ENCODE results near the gene DGKE.

DGKE gene

DNA sequence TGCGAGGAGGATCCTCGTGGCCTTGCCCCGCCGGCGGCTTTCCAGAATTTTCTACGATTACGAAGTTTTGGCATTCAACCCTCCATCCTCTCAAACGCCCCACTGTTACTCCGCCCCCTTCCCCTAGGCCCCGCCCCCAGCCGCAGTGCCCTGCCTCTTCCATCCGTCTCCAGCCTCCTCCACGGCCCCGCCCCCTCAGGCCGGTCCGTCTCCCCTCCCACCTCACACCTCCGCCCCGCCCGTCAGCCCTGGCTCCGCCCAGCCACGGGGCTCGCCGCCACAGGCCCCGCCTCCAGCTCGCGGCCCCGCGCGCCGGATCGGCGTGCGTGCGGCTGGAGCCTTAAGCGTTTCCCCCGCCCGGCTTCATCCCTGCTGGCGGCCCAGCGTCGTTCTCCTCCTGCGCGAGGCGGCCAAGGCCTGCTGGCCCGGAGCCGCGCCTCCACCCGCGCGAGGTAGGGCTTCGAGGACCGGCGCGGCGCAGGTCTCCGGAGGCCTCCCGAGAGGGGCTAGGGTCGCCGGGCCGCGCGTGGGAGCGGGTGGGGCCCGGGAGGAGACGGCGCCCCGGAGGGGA, at the start of gene DGKE, which contains the start of gene C17orf67:
DGKE (plus strand) TSS at position 343 of the 571 bp plus-strand sequence. CDS start 645 bp downstream, outside the sequence.
C17orf67 (minus strand) TSS at position 112 of the 571 bp plus-strand sequence. CDS start 18,110 bp downstream, outside the sequence.
- peak; percentile 97 to 98 (median 98) for DNase-seq

- DNase-seq = no peak
Observed at GRCh38 chr17:56785405-56785804, 48.5 kb upstream of the DGKE start.

- no peak for DNase-seq
Observed at GRCh38 chr17:56785997-56786680, 47.8 kb upstream of the DGKE start.

- no peak for DNase-seq
Observed at GRCh38 chr17:56786989-56787482, 46.9 kb upstream of the DGKE start.

DNA sequence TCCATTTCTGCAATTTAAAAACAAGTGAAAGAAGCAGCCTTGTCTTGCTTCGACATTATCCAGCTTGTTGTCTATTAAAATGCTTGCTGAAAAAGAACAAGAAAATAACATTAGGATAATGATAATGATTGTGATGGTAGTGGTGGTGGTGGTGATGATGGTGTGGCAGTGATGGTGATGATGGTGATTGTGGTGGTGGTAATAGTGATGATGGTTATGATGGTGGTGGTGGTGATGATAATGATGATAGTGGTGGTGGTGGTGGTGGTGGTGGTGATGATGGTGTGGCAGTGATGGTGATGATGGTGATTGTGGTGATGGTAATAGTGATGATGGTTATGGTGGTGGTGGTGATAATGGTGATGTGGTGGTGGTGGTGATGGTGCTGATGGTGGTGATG, 41.7 kb upstream of the DGKE start:
- no peak for DNase-seq

DNA sequence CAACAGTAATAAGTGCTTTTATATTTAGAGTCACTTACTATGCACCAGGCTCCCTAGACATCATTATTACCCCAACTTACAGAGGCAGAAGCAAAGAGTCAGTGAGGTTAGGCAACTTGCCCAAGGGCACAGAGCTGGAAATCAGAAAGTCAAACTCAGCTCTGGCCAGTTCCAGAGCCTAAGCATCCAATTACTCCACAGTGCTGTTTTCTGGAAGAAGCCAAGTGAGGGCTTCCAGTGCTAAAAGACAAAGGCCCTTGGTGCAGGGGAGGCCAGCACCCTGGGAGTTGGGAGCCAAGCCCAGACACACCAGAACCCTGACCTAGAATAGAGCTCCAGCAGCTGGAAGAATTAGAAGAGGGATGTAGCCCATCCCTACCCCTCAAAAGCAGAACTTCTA, 40.4 kb upstream of the DGKE start:
- no peak for DNase-seq

DNA sequence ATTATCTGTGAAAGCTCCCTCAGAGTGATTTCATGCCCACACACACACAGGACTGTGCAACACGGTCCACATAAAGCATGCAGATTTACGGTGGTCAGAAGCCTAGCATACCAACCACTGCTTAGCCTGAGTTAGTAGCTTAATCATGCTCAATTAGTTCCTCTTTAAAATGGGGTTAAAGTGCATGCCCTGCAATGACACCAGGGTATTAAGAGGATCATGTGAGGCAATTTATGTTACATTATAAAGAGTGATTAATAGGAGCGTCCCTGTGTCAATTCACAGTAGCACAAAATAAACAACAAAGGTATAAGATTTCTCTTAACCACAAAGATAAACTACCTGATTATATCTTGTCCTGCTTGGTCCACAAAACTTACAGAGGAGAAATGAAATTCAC, 40.0 kb upstream of the DGKE start:
- DNase-seq = no peak

- no peak for DNase-seq
Observed at GRCh38 chr17:56795221-56795865, 38.6 kb upstream of the DGKE start.

DNA sequence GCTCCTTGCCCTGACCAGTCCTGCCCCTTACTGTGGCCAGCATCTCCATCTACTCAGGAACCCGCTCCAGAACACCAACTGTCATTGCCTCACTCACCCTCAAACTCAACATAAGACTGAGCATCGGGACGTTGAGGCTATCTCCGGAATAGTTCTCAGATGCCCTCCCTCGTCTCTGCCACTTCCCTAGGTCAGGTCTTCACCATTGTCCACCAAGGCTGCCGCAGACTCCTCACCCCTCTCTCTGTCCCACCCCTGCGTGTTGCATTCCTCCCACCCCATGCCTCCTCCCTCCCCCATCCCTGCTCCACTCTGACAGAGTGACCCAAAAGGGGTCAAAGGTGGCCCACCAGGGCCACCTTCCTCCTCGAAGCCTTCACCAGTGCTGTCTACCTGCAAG, 37.4 kb upstream of the DGKE start:
- no peak for DNase-seq

DNA sequence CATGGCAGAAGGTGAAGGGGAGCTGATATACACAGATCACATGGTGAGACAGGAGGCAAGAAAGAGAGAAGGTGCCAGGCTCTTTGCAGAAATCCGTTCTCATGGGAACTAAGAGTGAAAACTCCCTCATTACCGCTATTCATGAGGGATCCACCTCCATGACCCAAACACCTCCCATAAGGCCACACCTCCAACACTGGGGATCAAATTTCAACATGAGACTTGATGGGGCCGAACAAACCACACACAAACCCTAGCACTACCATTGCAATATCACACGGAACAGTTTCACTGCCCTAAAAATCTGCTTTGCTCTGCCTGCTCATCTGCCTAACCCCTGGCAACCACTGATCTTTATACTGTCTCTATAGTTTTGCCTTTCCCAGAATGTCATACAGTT, 35.0 kb upstream of the DGKE start:
- peak in 1 of 3 experiments; percentile 53 for DNase-seq

DNA sequence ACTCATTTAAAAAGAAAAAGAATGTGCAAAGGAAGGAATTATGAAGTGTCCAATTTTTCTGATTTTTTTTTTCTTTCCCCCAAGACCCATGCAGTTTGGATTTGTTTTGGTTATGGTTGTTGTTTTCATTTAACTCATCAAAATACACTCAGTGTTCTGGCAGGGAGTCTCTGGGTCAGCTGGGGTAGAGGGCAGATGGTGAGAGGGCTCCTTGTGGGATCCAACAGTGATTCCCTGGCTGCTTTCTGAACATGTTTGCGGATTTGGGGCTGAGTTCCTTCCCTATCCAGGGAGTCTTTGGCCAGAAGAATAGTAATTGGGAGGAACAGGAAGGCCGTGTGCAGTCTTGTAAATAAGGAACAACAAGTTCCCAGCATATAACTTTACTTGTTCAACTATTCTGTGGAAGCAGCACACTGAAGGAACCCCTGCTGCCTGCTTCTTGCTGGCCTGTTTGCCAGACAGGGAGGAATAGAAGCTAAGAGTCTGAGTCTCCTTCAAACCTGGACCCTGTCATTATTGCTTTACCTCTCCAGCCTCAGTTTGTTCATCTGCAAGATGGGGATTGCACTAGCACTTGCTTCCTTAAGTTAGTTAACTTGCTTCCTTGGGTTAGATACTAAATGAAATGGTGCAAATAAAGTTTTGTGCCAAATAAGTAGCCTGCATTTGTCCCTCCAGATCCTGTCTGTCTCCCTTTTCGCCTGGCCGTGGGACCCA, 32.3 kb upstream of the DGKE start:
- DNase-seq = no peak

GRCh38 chr17:56803071-56803470, 30.9 kb upstream of the DGKE start:
- no peak for DNase-seq

DNA sequence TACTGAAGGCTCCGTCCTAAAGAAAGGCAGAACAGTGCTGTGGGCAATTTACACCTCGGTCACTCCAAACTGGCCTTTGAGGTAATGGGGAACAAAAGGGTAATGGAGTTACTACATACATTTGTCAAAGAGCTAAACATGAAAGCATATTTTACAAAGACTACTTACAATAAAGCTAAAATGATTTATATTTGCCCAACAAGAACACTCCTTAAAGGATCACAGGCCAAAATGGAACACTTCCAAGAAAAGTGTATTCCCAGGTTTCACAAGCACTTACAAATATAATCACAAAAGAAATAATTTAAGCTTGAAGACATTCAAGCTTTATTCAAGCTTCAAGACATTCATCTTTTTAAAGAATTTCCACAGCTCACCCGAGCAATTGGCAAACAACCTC, 29.5 kb upstream of the DGKE start:
- no peak for DNase-seq

DNA sequence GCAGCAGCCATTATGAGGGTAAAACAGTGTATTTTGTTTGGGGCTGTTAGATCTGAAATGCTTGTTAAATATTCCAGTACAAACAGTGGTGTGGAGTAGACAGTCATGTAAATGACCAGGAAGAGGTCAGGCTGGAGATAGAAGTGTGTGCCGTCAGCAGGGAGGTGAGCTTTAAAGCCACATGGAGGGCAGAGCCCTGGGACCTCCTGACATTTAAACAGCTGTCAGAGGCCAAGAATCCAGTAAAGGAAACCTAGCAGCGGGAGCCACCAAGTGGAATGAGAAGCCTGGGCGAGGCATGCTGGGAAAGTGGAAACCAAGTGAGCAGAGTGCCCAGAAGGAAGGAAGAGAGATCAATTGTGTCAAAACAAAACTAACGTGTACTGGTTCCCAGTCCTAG, 27.0 kb upstream of the DGKE start:
- no peak for DNase-seq

DNA sequence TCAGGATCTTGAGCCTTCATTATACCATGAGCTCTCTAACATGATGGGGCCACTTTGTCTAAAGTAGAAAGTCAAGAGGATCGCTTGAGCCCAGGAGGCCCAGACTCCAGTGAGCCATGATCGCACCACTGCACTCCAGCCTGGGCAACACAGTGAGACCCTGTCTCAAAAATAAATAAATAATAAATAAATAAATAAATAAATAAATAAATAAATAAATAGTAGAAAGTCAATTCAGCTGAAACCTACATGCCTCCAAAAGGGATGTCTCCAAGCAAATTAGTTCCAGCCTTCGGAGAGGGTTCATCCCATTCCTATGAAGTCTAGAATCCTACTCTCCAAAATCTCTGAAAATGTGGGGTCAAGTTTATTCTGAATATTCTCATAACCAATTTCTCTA, 26.2 kb upstream of the DGKE start:
- DNase-seq = no peak

DNA sequence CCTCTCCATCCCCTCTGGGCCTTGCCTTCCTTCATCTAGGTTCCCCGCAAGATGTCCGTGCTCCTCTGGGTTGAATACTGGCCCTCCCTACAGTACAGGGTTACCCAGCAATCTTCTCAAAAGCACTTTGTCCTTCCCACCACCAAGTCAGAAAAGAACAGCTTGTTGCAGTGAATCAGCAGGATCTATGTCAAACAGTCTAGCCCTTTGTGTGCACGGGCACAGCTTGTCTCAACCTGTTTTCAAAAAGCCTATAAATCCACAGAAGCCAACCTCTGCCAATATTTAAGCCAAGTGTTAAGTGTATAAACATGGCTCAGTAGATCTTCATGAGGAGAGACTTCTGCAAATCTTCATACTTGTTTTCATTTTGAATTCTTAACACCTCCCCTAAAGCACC, 25.4 kb upstream of the DGKE start:
- DNase-seq = peak in 2 of 3 experiments; percentile 4 to 30

GRCh38 chr17:56809106-56809819, 24.7 kb upstream of the DGKE start:
- no peak for DNase-seq

- DNase-seq = no peak
Observed at GRCh38 chr17:56809820-56810179, 24.2 kb upstream of the DGKE start.

GRCh38 chr17:56810343-56810742, 23.6 kb upstream of the DGKE start:
- no peak for DNase-seq

GRCh38 chr17:56810891-56811775, 22.8 kb upstream of the DGKE start:
- no peak for DNase-seq

GRCh38 chr17:56812901-56813388, 21.0 kb upstream of the DGKE start:
- DNase-seq = peak; percentile 12 to 68 (median 31)

- DNase-seq = no peak
Observed at GRCh38 chr17:56815711-56816110, 18.2 kb upstream of the DGKE start.
